Heart right ventricle (tissue), 16 donors: ENCODE data around the gene CELSR1. TPM values are rescaled to one million over a fixed set of nuclear protein-coding genes. Genes with fewer than 3 reads are reported as not detected.

Experiments
- ATAC-seq, 8 donors: fragments of 200-7000 bp; cut with Tn5 transposase; one replicate each; pipeline ENCODE4 v1.9.1; 2020; ENCODE audit warnings: mild to moderate bottlenecking in 8 of 8, moderate library complexity in 8 of 8, moderate number of reproducible peaks in 1 of 8
- DNase-seq, 2 donors: peaks; one replicate each; pipeline ENCODE4 v3.0.0-alpha.2; 2020
- H3K27ac ChIP-seq, 10 donors: fragments of 200-600 bp; sonication (generic) in 2 of 10; one replicate each; pipeline versions ENCODE4 v1.5.0 to v1.8.0; 2020 to 2022; ENCODE audit warnings: mild to moderate bottlenecking in 3 of 10
- H3K27me3 ChIP-seq, 7 donors: fragments of 200-600 bp; one replicate each; pipeline ENCODE4 v1.8.0; 2021 to 2022; ENCODE audit warnings: mild to moderate bottlenecking in 2 of 7
- H3K36me3 ChIP-seq, 9 donors: fragments of 200-600 bp; sonication (generic) in 1 of 9; one replicate each; pipeline versions ENCODE4 v1.5.0 to v1.8.0; 2020 to 2022; ENCODE audit warnings: mild to moderate bottlenecking in 2 of 9
- H3K4me1 ChIP-seq, 9 donors: fragments of 200-600 bp; sonication (generic) in 1 of 9; one replicate each; pipeline versions ENCODE4 v1.5.0 to v1.8.0; 2020 to 2022; ENCODE audit warnings: mild to moderate bottlenecking in 4 of 9
- H3K4me3 ChIP-seq, 10 donors: fragments of 200-600 bp; sonication (generic) in 2 of 10; one replicate each; pipeline versions ENCODE4 v1.5.0 to v1.8.0; 2020 to 2022; ENCODE audit warnings: mild to moderate bottlenecking in 7 of 10, moderate library complexity in 2 of 10
- H3K9me3 ChIP-seq, 11 donors: fragments of 200-600 bp in 10 of 11; sonication (generic) in 2 of 11; one replicate each; pipeline versions ENCODE4 v1.5.0 to v1.8.0; 2013 to 2022; ENCODE audit warnings: mild to moderate bottlenecking in 2 of 11, control low read depth in 1 of 11, moderate library complexity in 1 of 11
- CTCF ChIP-seq, 9 donors: fragments of 200-600 bp; sonication (generic) in 2 of 9; IDR thresholded peaks; one replicate each; pipeline versions ENCODE4 v1.5.0 to v1.8.0; 2021 to 2022; ENCODE audit warnings: antibody characterized with exemption in 9 of 9, mild to moderate bottlenecking in 5 of 9, moderate library complexity in 1 of 9
- WGBS, 2 donors: extraction: QIAGEN DNeasy Blood & Tissue Kit; methylation state at CpG; one replicate each; pipeline ENCODE4 v1.1.7; 2013; ENCODE audit warnings: inconsistent platforms in 1 of 2; 5-methylcytosine and 5-hydroxymethylcytosine counted together
- intact Hi-C, 10 donors: fragments of 100-400 bp; cut with DNase I; formaldehyde crosslinking; loops; one replicate each; pipeline versions ENCODE4 v1.11.1 to v1.14.2; 2022
- polyA plus RNA-seq, 2 donors: library from polyadenylated mRNA; stranded (reverse); fragments of 200-250 nt; gene quantifications; one replicate each; pipeline ENCODE4 v1.2.3, GENCODE V29; 2013
- total RNA-seq, 10 donors: library from RNA; stranded (reverse); fragmentation: NEBNext Ultra II Directional in 3 of 10; extraction: Animal tissue kit (Norgen Biotek cat#: 25700) in 3 of 10; gene quantifications; one replicate each; pipeline versions ENCODE4 v1.2.1 to v1.2.4, GENCODE V29; 2021 to 2023
- donor health status: Arrhythmogenic right ventricular cardiomyopathy.
- donor health status: ischemic (EF 13 %, LVEDD 7.1; RV severe dilation, severe dysfunction).
- donor health status: healthy with polysubstance abuse.
- donor health status: DM: no; HTN: yes; CAD: no.
- donor health status: DM: no; HTN: no; CAD: no.
- donor health status: ischemic (EF 25% LVEDD 6.9; RV normal size, moderate dysfunction).
- donor health status: ischemic (EF 25% LVEDD 5.7; RV mildly dilated, moderate dysfunction).
- donor health status: healthy.
- donor health status: DM: yes; HTN: yes; CAD: no.
- donor health status: Ischemic cardiomyopathy.
- donor health status: ischemic (EF 35%, LVEDD 5.7; RV mildly dilated, moderate dysfunction).
- donor health status: nonischemic (EF 11% LVEDD 7.7; RV severe dilation, severe dysfunction).
- donor health status: DM: yes; HTN: yes; CAD: no.
- donor health status: PGD.
- donor health status: ischemic (EF 29% LVEDD 5.4; RV normal size, mild dysfunction).
- donor health status: nonischemic (EF 23%, LVEDD 6.1; RV moderate dilation, normal function).

The CELSR1 gene
- total and polyA plus RNA-seq, 12 donors = 4.0 to 16.7 (median 11.4) TPM

DNA sequence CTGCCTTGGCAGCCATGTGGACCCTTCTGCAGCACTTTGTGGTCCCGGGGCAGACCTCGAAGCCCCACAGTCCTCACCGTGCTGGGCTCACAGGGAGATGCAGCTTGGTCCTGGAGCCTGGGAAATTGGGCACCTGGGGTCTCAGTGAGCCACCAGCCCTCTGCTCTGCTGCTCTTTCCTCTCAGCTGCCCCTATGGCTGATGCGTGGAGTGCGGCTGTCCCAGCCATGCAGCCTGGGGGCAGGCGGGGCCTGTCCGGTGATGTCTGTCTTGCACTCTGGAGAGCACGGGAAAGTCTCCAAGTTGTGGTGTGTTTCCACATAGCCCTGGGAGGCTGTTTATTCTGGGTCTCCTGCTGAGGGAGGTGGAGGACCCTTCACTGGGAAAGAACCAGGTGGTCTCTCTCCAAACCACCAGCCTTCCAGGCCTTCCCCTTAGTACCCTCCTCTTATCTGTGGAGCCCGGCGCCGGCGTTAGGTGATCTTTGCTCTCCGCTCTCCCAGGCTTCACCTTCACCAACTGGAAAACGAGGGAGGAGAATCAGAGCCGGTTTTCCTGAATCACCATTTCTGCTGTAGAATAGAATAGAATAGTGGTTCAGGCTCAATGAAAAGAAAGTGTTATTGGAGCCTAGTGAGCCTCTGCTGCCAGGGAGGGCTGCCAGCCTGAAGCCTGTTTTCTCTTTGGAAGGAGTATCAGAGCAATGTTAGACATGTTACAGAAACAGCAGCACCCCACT is 41.6 kb upstream of the CELSR1 start:
- DNase-seq (peak; percentile 68 to 73), ATAC-seq (peak; percentile 45 to 75 (median 68))
- Histone ChIP-seq H3K4me3 (peak overlapping the region in 8 of 10 donors; percentile 63 to 98 (median 78)), H3K36me3 (no peaks in the 10 kb centered on the region), H3K27ac (peak overlapping the region; percentile 14 to 92 (median 88)), H3K9me3 (no peaks in the 10 kb centered on the region), H3K4me1 (peaks cover 36 to 80% (median 74%) of the 10 kb centered on the region in 9 donors), H3K27me3 (no peaks in the 10 kb centered on the region)
- WGBS, 2 donors = 27 to 41% methylated on average over 15 of the region's 15 CpGs
- intact Hi-C loops = loop anchor here in 5 of 10 donors (1.0 to 10.0 kb wide), 8 partner anchors 43 to 158 kb away; partner anchors contain the start of genes CERK (in 4 of the 5) and GRAMD4 (in 3 of the 5)
- TF ChIP-seq CTCF (IDR thresholded peaks at IDR 0.05) = peak in 3 of 9 donors; percentile 37 to 45 (median 41)

- ATAC-seq = peak in 3 of 8 donors; percentile 9 to 34 (median 25)
- H3K4me1 ChIP-seq = peaks cover 36 to 83% (median 75%) of the 10 kb centered on the region in 9 donors
Measured at GRCh38 chr22:46578251-46578823, 40.9 kb upstream of the CELSR1 start.

DNA sequence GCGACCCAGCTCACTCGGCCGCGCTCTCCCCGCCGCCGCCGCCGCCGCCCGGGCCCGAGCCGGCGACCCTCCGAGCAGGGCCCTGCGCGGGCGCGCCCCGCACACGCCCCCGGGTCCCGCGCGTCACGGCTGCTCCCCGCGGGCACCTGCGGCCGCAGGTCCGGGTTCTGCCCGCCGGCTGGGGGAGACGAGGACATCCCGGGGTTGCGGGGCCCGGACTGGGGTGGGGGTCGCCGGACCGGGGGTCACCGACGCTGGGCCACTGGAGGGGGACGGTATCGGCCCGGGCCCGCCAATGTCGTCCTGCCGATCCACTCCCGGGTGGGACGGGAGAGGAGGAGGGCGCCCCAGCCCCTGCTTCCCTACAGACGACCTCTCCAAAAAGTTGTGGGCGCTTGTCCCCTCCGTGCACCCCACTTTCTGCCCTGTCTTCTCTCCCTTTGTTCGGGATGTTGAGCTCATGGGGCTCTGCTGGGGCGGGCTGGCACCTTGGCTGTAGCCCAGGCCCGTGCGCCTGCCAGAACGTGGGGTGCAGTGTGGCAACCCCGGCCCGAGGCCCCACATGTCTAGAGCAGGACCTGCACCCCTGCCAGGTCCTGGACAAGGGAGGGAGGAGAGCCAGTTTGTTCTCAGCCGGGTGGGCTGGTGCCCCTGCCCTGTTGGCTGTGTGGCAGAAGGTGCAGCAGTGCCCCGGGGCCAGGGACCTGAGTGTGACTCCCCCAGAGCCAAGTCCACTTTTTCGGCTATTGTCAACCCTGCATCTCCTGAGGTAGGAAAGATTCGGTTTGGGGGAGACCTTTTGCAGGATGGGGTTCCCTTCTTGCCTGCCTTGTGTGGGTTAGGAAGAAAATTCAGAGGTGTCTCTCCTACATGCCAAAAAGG is 40.2 kb upstream of the CELSR1 start:
- 3 to 5% methylated on average over 29 to 63 of the region's 65 CpGs for WGBS, 2 donors
- Histone ChIP-seq H3K4me1 (peaks cover 36 to 88% (median 80%) of the 10 kb centered on the region in 9 donors), H3K27ac (peak overlapping the region; percentile 71 to 92 (median 88)), H3K36me3 (no peaks in the 10 kb centered on the region), H3K4me3 (peak overlapping the region; percentile 63 to 98 (median 80)), H3K9me3 (peaks cover 0 to 2% (median 0%) of the 10 kb centered on the region in 11 donors), H3K27me3 (no peaks in the 10 kb centered on the region)
- intact Hi-C loops = loop anchor here in 5 of 10 donors (5.0 to 10.0 kb wide), 7 partner anchors 45 to 160 kb away; partner anchors contain the start of genes CERK (in 4 of the 5) and GRAMD4 (in 3 of the 5)
- peak in 3 of 8 donors; percentile 0 to 2 (median 2) for ATAC-seq
- TF ChIP-seq CTCF (IDR thresholded peaks at IDR 0.05) = no peak
- peak in 1 of 2 donors; percentile 44 for DNase-seq

More at GRCh38 chr22:46578251-46578823, 40.9 kb upstream of the CELSR1 start:
- TF ChIP-seq CTCF (IDR thresholded peaks at IDR 0.05) = no peak
- DNase-seq = peak in 1 of 2 donors; percentile 18
- intact Hi-C loops = loop anchor here in 5 of 10 donors (5.0 to 10.0 kb wide), 7 partner anchors 44 to 159 kb away; partner anchors contain the start of genes CERK (in 4 of the 5) and GRAMD4 (in 3 of the 5)
- H3K4me3 ChIP-seq = peak overlapping the region; percentile 63 to 98 (median 80)
- no peaks in the 10 kb centered on the region for H3K9me3 ChIP-seq
- 36 to 37% methylated on average over 9 of the region's 9 CpGs for WGBS, 2 donors
- no peaks in the 10 kb centered on the region for H3K27me3 ChIP-seq
- peak overlapping the region; percentile 14 to 92 (median 88) for H3K27ac ChIP-seq
- no peaks in the 10 kb centered on the region for H3K36me3 ChIP-seq
